IMR-90 (cell line): Measurements from ENCODE around the gene MLLT10. TPM values are rescaled to one million over a fixed set of nuclear protein-coding genes. Genes with fewer than 3 reads are reported as not detected.

Source experiments
- ATAC-seq: fragments of 200-7000 bp; cut with Tn5 transposase; 2 replicates; pipeline ENCODE4 v1.9.1; 2020; ENCODE audit warnings: low read depth, mild to moderate bottlenecking, moderate library complexity
- BruUV-seq: library from RNA; stranded (reverse); fragments of 400-500 nt; replicated peaks from 2 replicates; lab custom pipeline; 2021; lab: Mats Ljungman, UMichigan
- CTCF ChIA-PET: fragments of 300-600 bp; formaldehyde crosslinking; extraction: SDS; loops from one replicate; lab custom pipeline; 2021; ENCODE audit warnings: antibody characterized with exemption; lab: Yijun Ruan, JAX
- POLR2A ChIA-PET: fragments of 300-600 bp; sonication (Branson Sonifier 250); formaldehyde crosslinking; loops from one replicate; lab custom pipeline; 2022; ENCODE audit warnings: antibody characterized with exemption; ENCODE audit not compliant: unreplicated experiment; lab: Charles Lee
- DNase-seq: peaks from one replicate; pipeline ENCODE4 v3.0.0; 2013
- H2AFZ ChIP-seq: replicated peaks from 2 replicates; pipeline ENCODE3; 2013; ENCODE audit warnings: low read length, mild to moderate bottlenecking; ENCODE audit not compliant: poor library complexity
- H2AK5ac ChIP-seq: 2 replicates; pipeline ENCODE4 v1.6.1; 2013; ENCODE audit warnings: low read depth, low read length, inconsistent platforms
- H2AK9ac ChIP-seq: replicated peaks from 2 replicates; pipeline ENCODE3; 2013; ENCODE audit warnings: mild to moderate bottlenecking, low read depth, low read length, moderate library complexity; ENCODE audit not compliant: poor library complexity
- H2BK120ac ChIP-seq: 2 replicates; pipeline ENCODE4 v1.6.1; 2013; ENCODE audit warnings: low read depth, low read length, inconsistent platforms
- H2BK15ac ChIP-seq: 3 replicates; pipeline ENCODE4 v1.6.1; 2013; ENCODE audit warnings: low read depth, low read length, inconsistent platforms
- H2BK20ac ChIP-seq: 2 replicates; pipeline ENCODE4 v1.6.1; 2013; ENCODE audit warnings: low read depth, mild to moderate bottlenecking, inconsistent platforms, low read length, moderate library complexity
- H2BK5ac ChIP-seq: 2 replicates; pipeline ENCODE4 v1.6.1; 2013; ENCODE audit warnings: mild to moderate bottlenecking, low read depth, low read length, inconsistent platforms; ENCODE audit not compliant: poor library complexity, severe bottlenecking
- H3K14ac ChIP-seq: replicated peaks from 2 replicates; pipeline ENCODE4 v1.6.1; 2013; ENCODE audit warnings: low read depth, low read length, inconsistent platforms
- H3K18ac ChIP-seq: 2 replicates; pipeline ENCODE4 v1.6.1; 2013; ENCODE audit warnings: low read depth, low read length, control low read depth
- H3K23ac ChIP-seq: 2 replicates; pipeline ENCODE4 v1.6.1; 2013; ENCODE audit warnings: low read depth, low read length, inconsistent platforms
- H3K27ac ChIP-seq: 2 replicates; pipeline ENCODE4 v1.5.1; 2013; ENCODE audit warnings: mild to moderate bottlenecking, control low read depth, low read length; ENCODE audit not compliant: insufficient read depth
- H3K27me3 ChIP-seq: 2 replicates; pipeline ENCODE4 v1.6.1; 2013; ENCODE audit warnings: low read length; ENCODE audit not compliant: control insufficient read depth, insufficient read depth
- H3K36me3 ChIP-seq: 2 replicates; pipeline ENCODE4 v1.6.1; 2013; ENCODE audit warnings: low read length, mixed read lengths; ENCODE audit not compliant: control insufficient read depth, insufficient read depth
- H3K4ac ChIP-seq: 2 replicates; pipeline ENCODE4 v1.6.1; 2013; ENCODE audit warnings: low read depth, low read length, inconsistent platforms
- H3K4me1 ChIP-seq: 2 replicates; pipeline ENCODE4 v1.6.1; 2013; ENCODE audit warnings: low read length, mixed read lengths; ENCODE audit not compliant: control insufficient read depth, insufficient read depth
- H3K4me2 ChIP-seq: 2 replicates; pipeline ENCODE4 v1.6.1; 2013; ENCODE audit warnings: low read depth, mild to moderate bottlenecking, control low read depth, low read length, moderate library complexity
- H3K4me3 ChIP-seq: 2 replicates; pipeline ENCODE4 v1.5.1; 2013; ENCODE audit warnings: low read depth, mild to moderate bottlenecking, control low read depth, low read length, moderate library complexity; ENCODE audit not compliant: insufficient read depth
- H3K56ac ChIP-seq: 2 replicates; pipeline ENCODE4 v1.6.1; 2013; ENCODE audit warnings: low read length, inconsistent platforms; ENCODE audit not compliant: insufficient read depth; ENCODE audit errors: extremely low read depth
- H3K79me1 ChIP-seq, 2 experiments: 2 replicates each; pipeline ENCODE4 v1.6.1; 2013; ENCODE audit warnings: low read length in 2 of 2, inconsistent platforms in 1 of 2, low read depth in 1 of 2
- H3K9ac ChIP-seq: 2 replicates; pipeline ENCODE4 v1.6.1; 2013; ENCODE audit warnings: low read depth, low read length, control low read depth
- H3K9me1 ChIP-seq: 2 replicates; pipeline ENCODE4 v1.6.1; 2013; ENCODE audit warnings: low read length, inconsistent platforms; ENCODE audit not compliant: insufficient read depth
- H3K9me3 ChIP-seq: 2 replicates; pipeline ENCODE4 v1.6.1; 2013; ENCODE audit warnings: low read length; ENCODE audit not compliant: control insufficient read depth, insufficient read depth
- H4K20me1 ChIP-seq: 2 replicates; pipeline ENCODE4 v1.6.1; 2013; ENCODE audit warnings: low read length, inconsistent platforms; ENCODE audit not compliant: insufficient read depth
- H4K5ac ChIP-seq: 2 replicates; pipeline ENCODE4 v1.6.1; 2013; ENCODE audit warnings: mild to moderate bottlenecking, low read depth, low read length, control low read depth
- H4K8ac ChIP-seq, 2 experiments: 2 replicates each; pipeline ENCODE4 v1.6.1; 2013; ENCODE audit warnings: low read depth in 2 of 2, low read length in 2 of 2, control low read depth in 1 of 2, inconsistent platforms in 1 of 2
- H4K91ac ChIP-seq: 2 replicates; pipeline ENCODE4 v1.6.1; 2013; ENCODE audit warnings: low read depth, low read length, inconsistent platforms; ENCODE audit not compliant: insufficient read depth
- CEBPB ChIP-seq: IDR thresholded peaks from 2 replicates; pipeline ENCODE4 v1.6.1; 2012; ENCODE audit warnings: low read depth, low read length, improper control_type of control experiment
- dilution Hi-C: fragments of 300-500 bp; cut with HindIII; formaldehyde crosslinking; loops from one replicate; pipeline ENCODE4 v1.14.3; 2018; ENCODE audit warnings: low sequenced_read_pairs; ENCODE audit not compliant: unreplicated experiment
- in situ Hi-C: fragments of 300-500 bp; cut with MboI; formaldehyde crosslinking; loops from 3 replicates; pipeline ENCODE4 v1.14.3; 2019; ENCODE audit warnings: low sequenced_read_pairs, inconsistent platforms, mixed read lengths
- intact Hi-C: fragments of 100-400 bp; cut with micrococcal nuclease; formaldehyde crosslinking; loops from 2 replicates; pipeline ENCODE4 v1.10.0; 2022
- polyA plus RNA-seq, 3 experiments: library from polyadenylated mRNA; depleted of rRNA; stranded (reverse); fragments of >200 nt; gene quantifications; 2 replicates each; pipeline ENCODE4 v1.2.3, GENCODE V29; 2012; ENCODE audit warnings: low replicate concordance in 1 of 3
- total RNA-seq: library from RNA; depleted of rRNA; stranded (reverse); fragments of >200 nt; gene quantifications from 2 replicates; pipeline ENCODE4 v1.2.3, GENCODE V29; 2012

MLLT10 gene
- total and polyA plus RNA-seq, 2 of the 4 experiments (the other 2 are of a cell fraction): 22.5 to 29.0 TPM

- Histone ChIP-seq H3K4me1 (no peaks in the 10 kb centered on the region), H3K4me3 (no peak overlapping the region), H3K56ac (no peak overlapping the region), H2BK120ac (no peak overlapping the region), H3K14ac (no peak overlapping the region), H3K27ac (no peak overlapping the region), H2BK5ac (no peak overlapping the region), H3K18ac (no peak overlapping the region), H3K23ac (no peak overlapping the region), H4K91ac (no peak overlapping the region), H4K5ac (no peak overlapping the region), H3K4ac (no peak overlapping the region), H2BK15ac (no peak overlapping the region), H3K4me2 (no peak overlapping the region), H3K9ac (no peak overlapping the region), H2AK9ac (no peak overlapping the region), H2AFZ (no peak overlapping the region), H3K36me3 (peaks cover 5% of the 10 kb centered on the region), H3K9me1 (peaks cover 7% of the 10 kb centered on the region; the same call in 1 of the 2 replicates), H3K79me1 (peaks cover 14 to 27% of the 10 kb centered on the region in 2 experiments; a peak in 3 of 4 replicates), H2BK20ac (no peak overlapping the region), H3K9me3 (no peaks in the 10 kb centered on the region), H4K8ac (no peak overlapping the region), H2AK5ac (no peak overlapping the region), H4K20me1 (peaks cover 4% of the 10 kb centered on the region; the same call in 1 of the 2 replicates), H3K27me3 (no peaks in the 10 kb centered on the region)
- BruUV-seq: no TSS peak
- ChIA-PET POLR2A (no interaction called here), CTCF (no interaction called here)
- no peak for ATAC-seq
- TF ChIP-seq CEBPB: no peak
- in situ Hi-C loops: no loop called here
- DNase-seq: no peak
- intact Hi-C loops: no loop called here
- dilution Hi-C loops: no loop called here
Observed at GRCh38 chr10:21689881-21690280, 155.8 kb downstream of the MLLT10 start.
